ENCODE data around the gene PTMS.

Gene PTMS

GRCh38 chr12:6766651-6767349 lies 637 bp downstream of the PTMS start (continued):
- TF ChIP-seq PRDM10 (tag by site-specific recombination; IDR thresholded peaks at IDR 0.05), result no peak
- TF ChIP-seq FEZF1 (tag by site-specific recombination; IDR thresholded peaks at IDR 0.05), result no peak
- TF ChIP-seq SETDB1 (IDR thresholded peaks at IDR 0.05; ENCODE audit: insufficient read length, low read length), result no peak
- TF ChIP-seq ZNF561 (tag by site-specific recombination; IDR thresholded peaks at IDR 0.05; ENCODE audit: borderline replicate concordance), result 0 out of 2 replicates have a peak, but pooled peaks have one; percentile 56
- no peak for TF ChIP-seq YY2 (tag by site-specific recombination; IDR thresholded peaks at IDR 0.05)
- TF ChIP-seq ZBTB21 (tag by site-specific recombination; IDR thresholded peaks at IDR 0.05), result no peak
- TF ChIP-seq ZNF621 (tag by site-specific recombination; IDR thresholded peaks at IDR 0.05), result no peak
- no peak for TF ChIP-seq ZNF391 (tag by site-specific recombination; IDR thresholded peaks at IDR 0.05; ENCODE audit: borderline replicate concordance, low read depth)
- TF ChIP-seq ZSCAN23 (tag by site-specific recombination; IDR thresholded peaks at IDR 0.05), result no peak
- no peak for TF ChIP-seq ZNF701 (tag by site-specific recombination; IDR thresholded peaks at IDR 0.05)
- TF ChIP-seq ZNF362 (tag by site-specific recombination; IDR thresholded peaks at IDR 0.05), result no peak
- TF ChIP-seq OVOL3 (tag by site-specific recombination; IDR thresholded peaks at IDR 0.05), result no peak
- TF ChIP-seq ZNF658 (tag by site-specific recombination; IDR thresholded peaks at IDR 0.05), result no peak
- peak; percentile 47; the same call in 1 of the 2 replicates for TF ChIP-seq ZNF600 (tag by site-specific recombination; IDR thresholded peaks at IDR 0.05)
- TF ChIP-seq SCRT2 (tag by site-specific recombination; IDR thresholded peaks at IDR 0.05), result 0 out of 2 replicates have a peak, but pooled peaks have one; percentile 28
- no peak for TF ChIP-seq ZNF549 (tag by site-specific recombination; IDR thresholded peaks at IDR 0.05)
- no peak for TF ChIP-seq ZNF174 (tag by site-specific recombination; IDR thresholded peaks at IDR 0.05)
- no peak for TF ChIP-seq GLI4 (tag by site-specific recombination; IDR thresholded peaks at IDR 0.05)
- TF ChIP-seq ZBTB8A (tag by site-specific recombination; IDR thresholded peaks at IDR 0.05), result peak; percentile 55
- no peak for TF ChIP-seq ZBTB49 (tag by site-specific recombination; IDR thresholded peaks at IDR 0.05; ENCODE audit: low read depth)
- TF ChIP-seq ZNF791 (tag by site-specific recombination; IDR thresholded peaks at IDR 0.05), result no peak
- TF ChIP-seq KLF1 (tag by site-specific recombination; IDR thresholded peaks at IDR 0.05), result peak; percentile 83
- no peak for TF ChIP-seq ZNF768 (tag by site-specific recombination; IDR thresholded peaks at IDR 0.05)
- TF ChIP-seq ZNF157 (tag by site-specific recombination; IDR thresholded peaks at IDR 0.05), result no peak
- TF ChIP-seq ZNF660 (tag by site-specific recombination; IDR thresholded peaks at IDR 0.05), result no peak; the same call in 1 of the 2 replicates
- TF ChIP-seq ZNF146 (tag by site-specific recombination; IDR thresholded peaks at IDR 0.05), result no peak
- TF ChIP-seq ZNF274 (IDR thresholded peaks at IDR 0.05; ENCODE audit: low read length), result no peak
- TF ChIP-seq ZNF274 (tag by site-specific recombination; IDR thresholded peaks at IDR 0.05; ENCODE audit: borderline replicate concordance), result no peak
- no peak for TF ChIP-seq TCF7L2 (IDR thresholded peaks at IDR 0.05; ENCODE audit: borderline replicate concordance, low read depth, low read length)
- no peak for TF ChIP-seq ZSCAN4 (tag by site-specific recombination; IDR thresholded peaks at IDR 0.05)
- TF ChIP-seq ZNF624 (tag by site-specific recombination; IDR thresholded peaks at IDR 0.05), result no peak
- no peak for TF ChIP-seq ZBTB6 (tag by site-specific recombination; IDR thresholded peaks at IDR 0.05)
- peak; percentile 64 for TF ChIP-seq SP3 (tag by site-specific recombination; IDR thresholded peaks at IDR 0.05)
